Endothelial cell of umbilical vein (primary cell): ENCODE measurements around the gene ROBO2. TPM values are rescaled to one million over a fixed set of nuclear protein-coding genes. Genes with fewer than 3 reads are reported as not detected.

Experiments
- BruUV-seq: library from RNA; stranded (reverse); fragments of 400-500 nt; replicated peaks from 2 replicates; lab custom pipeline; 2021; lab: Mats Ljungman, UMichigan
- CTCF ChIA-PET: fragments of 300-600, 350-600 bp; sonication (Branson Sonifier 250); formaldehyde crosslinking; loops from one replicate; lab custom pipeline; 2021; ENCODE audit warnings: antibody characterized with exemption, inconsistent platforms; lab: Charles Lee
- POLR2A ChIA-PET: fragments of 300-600, 350-600 bp; sonication (Branson Sonifier 250); formaldehyde crosslinking; loops from one replicate; lab custom pipeline; 2021; ENCODE audit warnings: antibody characterized with exemption, inconsistent platforms; lab: Charles Lee
- DNase-seq: peaks from one replicate; pipeline ENCODE4 v3.0.0-alpha.2; 2011; ENCODE audit warnings: low read depth, low spot score
- FAIRE-seq: peaks from 2 replicates; lab custom pipeline; 2011; peaks lifted over from hg19 to GRCh38; lab: Jason Lieb, UNC
- H2AFZ ChIP-seq: 2 replicates; pipeline ENCODE4 v1.6.0; 2012; ENCODE audit warnings: low read depth, low read length, control low read depth, inconsistent platforms
- H3K27ac ChIP-seq: 2 replicates; pipeline ENCODE4 v1.5.1; 2011; ENCODE audit warnings: low read depth, mild to moderate bottlenecking, control low read depth, low read length, moderate library complexity; ENCODE audit not compliant: insufficient read depth
- H3K27me3 ChIP-seq, 2 experiments: 2 replicates each; pipeline versions ENCODE4 v1.6.0 to v1.6.1; 2011; ENCODE audit warnings: low read length in 2 of 2, mixed read lengths in 1 of 2; ENCODE audit not compliant: control insufficient read depth in 2 of 2, insufficient read depth in 2 of 2
- H3K36me3 ChIP-seq, 2 experiments: 2 replicates in 1 of 2; 3 replicates in 1 of 2; pipeline ENCODE4 v1.5.1; 2011; ENCODE audit warnings: low read length in 2 of 2, mild to moderate bottlenecking in 1 of 2, moderate library complexity in 1 of 2; ENCODE audit not compliant: control insufficient read depth in 2 of 2, insufficient read depth in 2 of 2; ENCODE audit errors: extremely low read depth in 1 of 2
- H3K4me1 ChIP-seq: 3 replicates; pipeline ENCODE4 v1.5.1; 2011; ENCODE audit warnings: mild to moderate bottlenecking, low read length; ENCODE audit not compliant: control insufficient read depth, insufficient read depth; ENCODE audit errors: extremely low read depth
- H3K4me2 ChIP-seq: 2 replicates; pipeline ENCODE4 v1.6.1; 2011; ENCODE audit warnings: low read length, control low read depth, mixed read lengths; ENCODE audit not compliant: insufficient read depth
- H3K4me3 ChIP-seq, 3 experiments: fragments of 200-600 bp in 1 of 3; sonication (generic), shearing (Covaris generic) in 1 of 3; replicated peaks in 1 of 3; 2 replicates each; pipeline ENCODE4 v1.5.1; 2011 to 2016; ENCODE audit warnings: control low read depth in 3 of 3, low read length in 3 of 3, mild to moderate bottlenecking in 2 of 3, inconsistent platforms in 1 of 3, low read depth in 1 of 3, moderate library complexity in 1 of 3; ENCODE audit not compliant: insufficient read depth in 1 of 3
- H3K79me2 ChIP-seq: 2 replicates; pipeline ENCODE4 v1.6.0; 2012; ENCODE audit warnings: low read length, inconsistent platforms; ENCODE audit not compliant: control insufficient read depth, insufficient read depth
- H3K9ac ChIP-seq: replicated peaks from 2 replicates; pipeline ENCODE3; 2011; ENCODE audit warnings: low read length, control low read depth; ENCODE audit not compliant: insufficient read depth; ENCODE audit errors: extremely low read depth
- H3K9me1 ChIP-seq: replicated peaks from 3 replicates; pipeline ENCODE4 v1.6.0; 2011; ENCODE audit warnings: mild to moderate bottlenecking, low read length; ENCODE audit not compliant: control insufficient read depth, insufficient read depth; ENCODE audit errors: extremely low read depth
- H3K9me3 ChIP-seq: replicated peaks from 2 replicates; pipeline ENCODE4 v1.5.1; 2012; ENCODE audit warnings: low read length, inconsistent platforms; ENCODE audit not compliant: control insufficient read depth, insufficient read depth
- H4K20me1 ChIP-seq: replicated peaks from 2 replicates; pipeline ENCODE3; 2011; ENCODE audit warnings: mild to moderate bottlenecking, low read length; ENCODE audit not compliant: control insufficient read depth, insufficient read depth; ENCODE audit errors: extremely low read depth
- EZH2 ChIP-seq: IDR thresholded peaks from 2 replicates; pipeline ENCODE4 v1.6.1; 2012; ENCODE audit warnings: borderline replicate concordance, low read depth, mild to moderate bottlenecking, moderate library complexity, low read length, inconsistent platforms; ENCODE audit not compliant: severe bottlenecking
- FOS ChIP-seq: IDR thresholded peaks from 2 replicates; pipeline ENCODE4 v1.6.1; 2011; ENCODE audit warnings: mild to moderate bottlenecking, low read length, moderate library complexity, borderline replicate concordance; ENCODE audit not compliant: insufficient read depth
- GATA2 ChIP-seq: IDR thresholded peaks from 2 replicates; pipeline ENCODE4 v1.7.0; 2011; ENCODE audit warnings: low read depth, mild to moderate bottlenecking, moderate library complexity, mixed read lengths, low read length; ENCODE audit not compliant: insufficient read length, insufficient read depth
- JUN ChIP-seq: IDR thresholded peaks from 2 replicates; pipeline ENCODE4 v1.6.1; 2011; ENCODE audit warnings: borderline replicate concordance, low read depth; ENCODE audit not compliant: insufficient read length, insufficient read depth
- MYC ChIP-seq: IDR thresholded peaks from one replicate; pipeline ENCODE4 v1.6.1; 2011; ENCODE audit warnings: mild to moderate bottlenecking, low read depth, low read length
- POLR2A ChIP-seq: IDR thresholded peaks from 2 replicates; pipeline ENCODE4 v1.6.1; 2012; ENCODE audit warnings: low read depth, mild to moderate bottlenecking, control low read depth, low read length
- POLR2AphosphoS5 ChIP-seq: IDR thresholded peaks from 2 replicates; pipeline ENCODE4 v1.6.1; 2012; ENCODE audit warnings: low read depth, mild to moderate bottlenecking, control low read depth, low read length, moderate library complexity; ENCODE audit not compliant: insufficient read depth
- dilution Hi-C: fragments of 300-500 bp; cut with MboI; formaldehyde crosslinking; loops from one replicate; pipeline ENCODE4 v1.15.0; 2019; ENCODE audit warnings: low sequenced_read_pairs; ENCODE audit not compliant: extremely low pct_ligation_motif_present
- intact Hi-C: fragments of 100-400 bp; cut with micrococcal nuclease; formaldehyde crosslinking; loops from one replicate; pipeline ENCODE4 v1.10.0; 2022
- polyA plus RNA-seq, 4 experiments: library from polyadenylated mRNA; depleted of rRNA in 3 of 4; stranded (reverse) in 3 of 4; unstranded in 1 of 4; fragments of >200 nt; gene quantifications; 2 replicates each; pipeline versions ENCODE4 v1.2.1 to v1.2.3, GENCODE V29; 2011 to 2012; ENCODE audit warnings: missing spikeins in 1 of 4
- total RNA-seq: library from RNA; stranded (reverse); gene quantifications from 2 replicates; pipeline ENCODE4 v1.2.3, GENCODE V29; 2021
- TF ChIP-seq, protein P1 (sequence below), 2 donors: IDR thresholded peaks; 1 replicate in 1 of 2; 2 replicates in 1 of 2; pipeline ENCODE4 v1.5.1; 2011; ENCODE audit warnings: low read length in 2 of 2, mild to moderate bottlenecking in 2 of 2, moderate library complexity in 2 of 2, control low read depth in 1 of 2, inconsistent platforms in 1 of 2, low read depth in 1 of 2; ENCODE audit not compliant: insufficient read depth in 1 of 2; ENCODE audit errors: extremely low read depth in 1 of 2
- TF ChIP-seq, protein P2 (sequence below): IDR thresholded peaks from 2 replicates; pipeline ENCODE4 v1.6.1; 2011; ENCODE audit not compliant: insufficient read depth, insufficient read length

ROBO2 gene
- total and polyA plus RNA-seq, 2 donors (not counting 3 experiments of a cell fraction or from before 2014, with no cell fraction given): not detected

GRCh38 chr3:77288348-77288747 lies 248.4 kb downstream of the ROBO2 start:
- DNase-seq: no peak
- CTCF ChIA-PET: no interaction called here
- no TSS peak for BruUV-seq

DNA sequence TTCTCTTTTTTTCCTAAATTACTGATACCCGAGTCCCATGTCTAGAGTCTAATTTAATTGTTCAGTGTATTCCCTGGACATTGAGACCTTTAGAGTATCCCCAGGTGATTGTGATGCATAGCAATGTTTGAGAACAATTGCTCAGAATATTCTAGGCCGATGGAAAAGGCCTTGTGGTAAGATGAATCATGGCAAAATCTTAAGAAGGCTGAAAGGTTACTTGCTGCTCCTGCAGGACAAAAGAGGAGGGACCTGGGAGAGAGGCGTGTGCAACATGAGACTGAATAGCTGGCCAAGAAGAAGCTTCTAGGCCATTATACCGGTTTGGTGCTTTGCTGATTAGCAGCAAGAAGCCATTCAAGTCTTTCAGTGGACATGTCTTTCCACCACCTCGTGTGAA lies 256.6 kb downstream of the ROBO2 start:
- Histone ChIP-seq H3K36me3 (no peaks in the 10 kb centered on the region), H3K4me2 (no peak overlapping the region), H3K27ac (no peak overlapping the region), H2AFZ (no peak overlapping the region), H4K20me1 (no peaks in the 10 kb centered on the region), H3K4me1 (no peaks in the 10 kb centered on the region), H3K9me1 (no peaks in the 10 kb centered on the region), H3K79me2 (no peaks in the 10 kb centered on the region), H3K9ac (no peak overlapping the region), H3K9me3 (no peaks in the 10 kb centered on the region), H3K27me3 (no peaks in the 10 kb centered on the region), H3K4me3 (no peak overlapping the region)
- DNase-seq (no peak), FAIRE-seq (no peak)
- ChIA-PET POLR2A (no interaction called here), CTCF (interaction anchor here (1.6 kb wide), 1 partner anchor 24 kb away, joined by 7 read pairs; no protein-coding TSS in a partner anchor)
- BruUV-seq: no TSS peak
- TF ChIP-seq, protein P1, sequence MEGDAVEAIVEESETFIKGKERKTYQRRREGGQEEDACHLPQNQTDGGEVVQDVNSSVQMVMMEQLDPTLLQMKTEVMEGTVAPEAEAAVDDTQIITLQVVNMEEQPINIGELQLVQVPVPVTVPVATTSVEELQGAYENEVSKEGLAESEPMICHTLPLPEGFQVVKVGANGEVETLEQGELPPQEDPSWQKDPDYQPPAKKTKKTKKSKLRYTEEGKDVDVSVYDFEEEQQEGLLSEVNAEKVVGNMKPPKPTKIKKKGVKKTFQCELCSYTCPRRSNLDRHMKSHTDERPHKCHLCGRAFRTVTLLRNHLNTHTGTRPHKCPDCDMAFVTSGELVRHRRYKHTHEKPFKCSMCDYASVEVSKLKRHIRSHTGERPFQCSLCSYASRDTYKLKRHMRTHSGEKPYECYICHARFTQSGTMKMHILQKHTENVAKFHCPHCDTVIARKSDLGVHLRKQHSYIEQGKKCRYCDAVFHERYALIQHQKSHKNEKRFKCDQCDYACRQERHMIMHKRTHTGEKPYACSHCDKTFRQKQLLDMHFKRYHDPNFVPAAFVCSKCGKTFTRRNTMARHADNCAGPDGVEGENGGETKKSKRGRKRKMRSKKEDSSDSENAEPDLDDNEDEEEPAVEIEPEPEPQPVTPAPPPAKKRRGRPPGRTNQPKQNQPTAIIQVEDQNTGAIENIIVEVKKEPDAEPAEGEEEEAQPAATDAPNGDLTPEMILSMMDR (IDR thresholded peaks at IDR 0.05; ENCODE audit: extremely low read depth in 1 of 2, insufficient read depth in 1 of 2, low read depth in 1 of 2, low read length in 2 of 2): no peak
- TF ChIP-seq EZH2: no peak
- no peak for TF ChIP-seq GATA2
- no peak for TF ChIP-seq MYC
- no peak for TF ChIP-seq JUN
- TF ChIP-seq FOS: no peak
- no peak for TF ChIP-seq POLR2AphosphoS5
- TF ChIP-seq, protein P2, sequence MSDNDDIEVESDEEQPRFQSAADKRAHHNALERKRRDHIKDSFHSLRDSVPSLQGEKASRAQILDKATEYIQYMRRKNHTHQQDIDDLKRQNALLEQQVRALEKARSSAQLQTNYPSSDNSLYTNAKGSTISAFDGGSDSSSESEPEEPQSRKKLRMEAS: no peak
- no peak for TF ChIP-seq POLR2A
- dilution Hi-C loops: no loop called here
- intact Hi-C loops: no loop called here

More at GRCh38 chr3:77288348-77288747, 248.4 kb downstream of the ROBO2 start:
- no peaks in the 10 kb centered on the region for H3K36me3 ChIP-seq
- TF ChIP-seq, protein P2: no peak
- TF ChIP-seq FOS (no peak), JUN (no peak)
- H3K27me3 ChIP-seq: no peaks in the 10 kb centered on the region
- no peak overlapping the region for H3K27ac ChIP-seq
- H3K9ac ChIP-seq: no peak overlapping the region
- dilution Hi-C loops (no loop called here), intact Hi-C loops (no loop called here)
- H3K4me3 ChIP-seq: no peak overlapping the region
- H3K4me2 ChIP-seq: no peak overlapping the region
- H4K20me1 ChIP-seq: no peaks in the 10 kb centered on the region
- H3K9me1 ChIP-seq: no peaks in the 10 kb centered on the region
- POLR2A ChIA-PET: no interaction called here
- no peaks in the 10 kb centered on the region for H3K79me2 ChIP-seq
- FAIRE-seq: no peak
- no peak overlapping the region for H2AFZ ChIP-seq
- no peaks in the 10 kb centered on the region for H3K4me1 ChIP-seq
- H3K9me3 ChIP-seq: no peaks in the 10 kb centered on the region
